Sigmoid colon (tissue), 4 donors: ENCODE data around the gene NAP1L4.

Experiments
- CTCF ChIP-seq, 4 experiments: fragments of 450-650 bp in 3 of 4; fragments of 200-600 bp in 1 of 4; IDR thresholded peaks; one replicate each; pipeline ENCODE4 v1.5.1; 2016 to 2019; ENCODE audit warnings: antibody characterized with exemption in 4 of 4, mild to moderate bottlenecking in 3 of 4, moderate library complexity in 2 of 4
- EP300 ChIP-seq, 4 donors: sonication (generic); formaldehyde crosslinking; IDR thresholded peaks; one replicate each; pipeline ENCODE4 v1.6.1; 2017; ENCODE audit warnings: antibody characterized with exemption in 4 of 4
- POLR2A ChIP-seq, 2 donors: fragments of 450-650 bp; IDR thresholded peaks; one replicate each; pipeline ENCODE4 v1.6.1; 2016; ENCODE audit warnings: antibody characterized with exemption in 2 of 2, mild to moderate bottlenecking in 2 of 2, moderate library complexity in 2 of 2
- POLR2AphosphoS5 ChIP-seq, 4 donors: sonication (generic); formaldehyde crosslinking; IDR thresholded peaks; one replicate each; pipeline ENCODE4 v1.6.1; 2017; ENCODE audit warnings: antibody characterized with exemption in 4 of 4

DNA sequence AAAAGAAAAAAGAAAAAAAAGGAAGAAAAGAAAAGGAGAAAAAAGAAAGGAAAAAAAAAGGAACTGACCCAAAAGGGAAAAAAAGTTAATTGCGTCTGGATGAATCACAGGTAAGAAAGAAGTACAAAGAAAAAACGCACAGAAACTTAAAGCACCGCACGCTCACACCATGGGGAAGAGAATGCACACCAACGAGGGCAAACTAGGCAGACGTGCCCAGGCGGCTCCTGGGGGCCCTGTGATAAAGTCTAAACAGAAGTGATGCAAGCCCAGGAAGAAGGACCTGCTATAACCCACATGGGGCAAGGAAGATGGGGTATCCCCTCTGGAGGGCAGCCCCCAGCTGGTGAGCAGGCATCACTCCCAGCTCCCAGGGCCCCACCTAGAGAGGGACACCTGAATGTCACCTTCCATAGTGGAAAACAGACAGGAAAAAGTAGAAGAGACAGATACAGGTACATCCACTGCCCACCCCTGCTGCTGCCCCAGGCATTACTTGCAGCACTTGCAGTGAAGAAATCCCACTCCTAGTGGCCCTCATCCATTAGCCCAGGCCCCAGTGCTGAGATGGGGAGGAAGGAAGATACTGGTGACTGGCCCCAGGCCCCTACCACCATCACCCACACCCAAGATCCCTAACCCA, 28.9 kb downstream of the NAP1L4 start:
- TF ChIP-seq POLR2A (IDR thresholded peaks at IDR 0.05) (no peak), CTCF (IDR thresholded peaks at IDR 0.05) (no peak), EP300 (IDR thresholded peaks at IDR 0.05) (no peak), POLR2AphosphoS5 (IDR thresholded peaks at IDR 0.05) (no peak)
